ENCODE results near the gene OLIG3.

OLIG3 gene

GRCh38 chr6:137494281-137494987 lies at the start of gene OLIG3:
Gene OLIG3 (minus strand): TSS chr6:137494394. CDS start chr6:137494170, 224 bp downstream.
- no peak for DNase-seq (ENCODE audit: low spot score)

- no peak for DNase-seq (ENCODE audit: low spot score)
Observed at GRCh38 chr6:137543114-137543513, 48.9 kb upstream of the OLIG3 start.

GRCh38 chr6:137542713-137543112 lies 48.5 kb upstream of the OLIG3 start:
- DNase-seq (ENCODE audit: low spot score), result no peak

- DNase-seq (ENCODE audit: low spot score), result no peak
Observed at GRCh38 chr6:137541534-137542063, 47.4 kb upstream of the OLIG3 start.

- no peak for DNase-seq (ENCODE audit: low spot score)
Observed at GRCh38 chr6:137536104-137536773, 42.0 kb upstream of the OLIG3 start.

DNA sequence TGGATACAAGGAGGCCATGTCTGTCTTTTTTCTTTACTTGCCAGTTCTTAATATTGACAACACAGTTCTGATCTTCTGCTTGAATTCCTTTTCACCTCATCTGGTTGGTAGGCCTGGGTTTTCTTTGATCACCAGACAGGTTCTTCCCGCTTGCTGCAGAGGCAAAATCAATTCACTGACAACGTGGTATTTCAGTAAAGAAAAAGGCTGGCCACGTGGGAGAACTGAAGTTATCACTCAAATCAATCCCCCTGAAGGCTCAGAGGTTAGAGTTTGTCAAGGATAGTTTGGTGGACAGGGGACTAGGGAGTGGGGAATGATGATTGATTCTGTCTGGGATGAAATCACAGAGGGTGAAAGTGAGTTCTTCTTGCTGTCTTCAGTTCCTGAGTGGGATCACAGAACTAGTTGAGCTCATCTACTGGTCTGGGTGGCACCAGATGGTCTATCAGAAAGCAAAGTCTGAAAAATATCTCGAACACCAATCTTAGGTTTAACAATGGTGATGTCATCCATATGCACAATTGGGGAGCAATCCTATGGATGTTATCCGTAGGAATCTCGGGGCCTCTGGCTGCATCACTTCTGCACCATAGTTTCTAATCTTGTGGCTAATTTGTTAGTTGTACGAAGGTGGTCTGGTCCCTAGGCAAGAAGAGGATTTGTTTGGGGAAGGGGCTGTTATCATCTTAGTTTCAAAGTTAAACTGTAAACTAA lies 37.3 kb upstream of the OLIG3 start:
- no peak for DNase-seq (ENCODE audit: low spot score)

- DNase-seq (ENCODE audit: low spot score), result no peak
Observed at GRCh38 chr6:137530404-137530803, 36.2 kb upstream of the OLIG3 start.

GRCh38 chr6:137522831-137523230 lies 28.6 kb upstream of the OLIG3 start:
- DNase-seq (ENCODE audit: low spot score), result no peak

DNA sequence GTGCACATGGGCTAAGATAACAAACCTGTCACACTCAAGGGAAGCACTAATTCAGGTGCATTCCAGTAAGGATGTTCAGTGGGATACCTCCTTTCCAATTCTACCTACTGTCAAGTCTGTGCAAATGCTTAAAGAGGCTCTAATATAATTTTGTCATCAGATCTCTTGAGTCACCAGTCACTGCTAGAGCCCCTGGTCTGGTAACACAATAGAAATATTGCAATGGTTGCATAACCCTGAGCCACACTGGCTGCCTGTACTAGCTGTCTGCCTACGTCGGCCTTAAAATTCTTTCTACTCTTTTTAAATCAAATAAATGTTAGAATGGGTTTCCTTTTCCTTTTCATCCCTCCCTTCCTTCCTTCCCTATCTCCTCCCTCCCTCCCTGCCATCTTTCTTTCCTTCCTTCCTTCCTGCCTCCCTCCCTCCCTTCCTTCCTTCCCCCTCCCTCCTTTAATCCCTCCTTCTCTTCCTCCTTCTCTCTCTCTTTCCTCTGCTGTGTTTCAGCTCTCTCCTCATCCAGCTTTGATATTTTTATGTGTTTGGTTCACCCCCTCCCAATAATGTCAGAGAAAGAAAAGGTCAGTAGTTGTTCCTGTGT lies 28.1 kb upstream of the OLIG3 start:
- no peak for DNase-seq (ENCODE audit: low spot score)

- no peak for DNase-seq (ENCODE audit: low spot score)
Observed at GRCh38 chr6:137520520-137520919, 26.3 kb upstream of the OLIG3 start.

DNA sequence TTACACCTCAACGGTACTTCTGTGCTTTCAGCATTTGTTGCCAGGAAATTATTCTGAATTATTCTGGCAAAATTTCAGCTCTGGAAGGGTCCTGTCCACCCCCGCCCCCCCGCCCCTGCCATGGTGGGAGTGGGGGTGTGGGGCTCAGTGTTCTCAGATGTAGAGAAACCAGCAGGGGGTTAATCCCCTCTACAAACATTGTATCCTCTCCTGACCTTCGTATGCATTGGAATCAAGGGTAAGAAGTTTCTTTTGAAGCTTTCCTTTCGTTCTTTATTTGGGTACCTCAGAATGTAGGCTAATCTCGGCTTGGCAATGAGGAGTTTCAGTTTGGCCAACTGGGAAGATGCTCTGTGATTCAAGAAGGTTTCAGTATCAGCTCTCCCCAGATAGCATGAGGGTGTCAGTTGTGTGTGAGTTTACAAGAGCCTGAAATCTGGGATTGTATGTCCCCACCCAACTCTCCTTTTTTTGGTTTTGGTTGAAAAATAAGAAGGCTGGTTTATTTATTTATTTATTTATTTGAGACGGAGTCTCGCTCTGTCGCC lies 25.5 kb upstream of the OLIG3 start:
- DNase-seq (ENCODE audit: low spot score), result no peak

- DNase-seq (ENCODE audit: low spot score), result no peak
Observed at GRCh38 chr6:137518386-137518983, 24.3 kb upstream of the OLIG3 start.

- no peak for DNase-seq (ENCODE audit: low spot score)
Observed at GRCh38 chr6:137514418-137514817, 20.2 kb upstream of the OLIG3 start.

DNA sequence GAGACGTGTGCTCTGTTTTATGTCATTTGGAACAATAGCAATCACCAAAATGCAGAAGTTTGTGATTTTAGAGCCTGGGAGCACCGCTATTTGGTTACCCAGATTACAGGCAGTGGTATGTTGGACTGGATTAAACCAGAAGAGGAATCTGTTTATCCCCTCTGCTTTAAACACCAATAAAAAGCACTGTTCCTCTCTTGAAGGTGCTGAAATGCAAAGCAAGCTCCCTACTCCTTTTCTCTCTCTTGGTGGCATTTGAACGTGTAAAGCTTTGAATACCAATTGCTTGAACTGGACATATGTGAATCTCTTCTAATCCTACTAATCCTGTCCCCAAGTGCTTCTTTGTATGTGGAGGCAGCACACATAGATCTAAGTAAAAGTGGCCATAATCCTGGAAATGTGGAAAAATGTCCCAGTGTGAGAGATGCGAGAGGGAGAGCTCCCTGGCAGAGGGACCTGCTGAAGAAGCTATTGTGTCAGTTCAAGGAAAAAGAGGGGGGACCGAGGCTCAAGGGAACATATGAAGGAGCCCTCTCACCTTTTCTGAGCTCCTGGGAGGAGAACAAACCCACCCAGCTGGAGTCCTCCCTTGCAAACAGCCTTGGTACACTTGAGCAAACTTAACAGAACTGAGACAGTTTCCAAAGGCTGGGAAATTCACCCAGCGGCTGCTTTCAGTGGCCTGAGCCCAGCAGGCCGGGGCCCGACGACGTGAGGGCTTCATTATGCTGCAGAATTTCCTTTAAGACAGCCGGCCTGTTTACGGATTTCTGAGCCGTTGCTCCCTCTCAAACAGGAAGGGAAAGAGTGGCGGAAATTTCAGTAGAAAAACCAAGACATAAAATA lies 18.8 kb upstream of the OLIG3 start:
- DNase-seq (ENCODE audit: low spot score), result no peak

GRCh38 chr6:137510923-137511322 lies 16.7 kb upstream of the OLIG3 start:
- no peak for DNase-seq (ENCODE audit: low spot score)

- DNase-seq (ENCODE audit: low spot score), result no peak
Observed at GRCh38 chr6:137498481-137499190, 4.4 kb upstream of the OLIG3 start.

DNA sequence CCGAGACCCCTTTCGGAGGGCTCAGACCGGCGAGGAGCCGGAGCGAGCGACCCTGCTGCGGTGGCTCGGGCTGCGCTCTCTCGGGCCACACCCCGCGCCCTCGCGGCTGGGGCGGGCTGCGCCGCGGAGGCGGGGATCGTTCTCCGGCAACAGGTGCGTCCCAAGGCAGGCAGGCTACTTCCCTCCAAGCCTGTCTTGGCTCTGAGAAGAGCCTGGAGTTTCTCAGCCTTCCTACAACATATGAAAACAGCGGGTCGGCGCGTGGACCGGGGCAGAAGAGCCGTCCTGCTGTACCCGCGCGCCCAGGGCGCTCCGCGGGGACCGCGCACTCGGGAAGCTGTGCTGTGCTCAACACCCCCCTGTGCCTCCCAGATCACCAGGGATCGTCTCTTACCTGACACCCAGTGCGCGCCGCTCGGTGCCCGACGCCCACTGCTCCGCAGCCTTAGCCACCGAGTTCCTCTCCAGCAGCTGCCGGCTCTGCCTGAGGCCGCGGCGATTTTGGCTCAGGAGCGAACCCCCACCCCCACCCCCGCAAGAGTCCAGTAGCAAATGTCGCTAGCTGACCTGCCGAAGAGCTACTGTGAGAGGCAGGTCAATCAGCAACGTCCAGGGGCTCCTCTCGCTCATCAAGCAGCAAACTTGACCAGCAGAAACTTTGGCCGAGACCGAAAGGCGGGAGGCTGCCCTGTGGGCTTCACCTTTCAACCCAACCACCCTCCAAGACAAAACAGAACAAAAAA lies 3.7 kb upstream of the OLIG3 start:
- no peak for DNase-seq (ENCODE audit: low spot score)

DNA sequence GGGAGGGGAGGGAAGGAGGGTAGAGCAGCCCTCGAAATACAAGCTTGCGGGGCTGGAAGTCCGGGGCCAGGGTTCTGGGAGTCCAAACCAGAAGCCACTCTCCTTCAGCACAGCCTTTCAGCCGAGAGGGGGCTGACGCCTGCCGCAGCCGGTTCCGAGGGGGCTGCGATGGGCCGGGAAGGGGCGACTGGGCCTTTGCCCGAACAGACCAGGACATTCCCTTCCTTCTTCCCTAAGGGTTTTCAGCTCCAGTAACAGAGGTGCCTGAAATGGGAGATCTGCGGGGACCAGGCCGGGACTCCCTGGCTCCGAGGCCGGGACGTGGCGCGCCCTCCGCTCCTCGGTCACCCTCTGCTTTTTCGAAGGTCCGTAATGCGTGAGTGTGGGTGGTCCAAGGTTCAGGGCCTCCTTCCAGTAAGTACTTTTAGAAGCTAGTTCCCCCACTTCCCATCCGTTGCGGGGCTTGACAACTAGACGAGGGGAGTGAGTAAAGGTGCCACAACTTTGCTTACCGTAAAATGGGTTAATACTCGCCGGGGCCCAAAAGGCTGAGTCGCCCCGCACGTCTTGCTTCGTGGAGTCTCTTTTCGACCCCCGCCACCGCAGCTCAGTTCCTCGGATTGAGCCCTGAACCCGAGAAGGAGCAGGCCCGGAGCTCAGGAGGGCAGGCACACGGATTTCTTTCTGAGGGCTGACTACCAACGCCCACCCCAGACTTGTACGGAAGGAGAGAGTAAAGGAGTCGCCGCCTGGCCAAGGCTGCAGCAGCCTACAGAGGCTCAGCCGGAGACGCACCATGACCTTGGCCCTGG lies 2.9 kb upstream of the OLIG3 start:
- no peak for DNase-seq (ENCODE audit: low spot score)

DNA sequence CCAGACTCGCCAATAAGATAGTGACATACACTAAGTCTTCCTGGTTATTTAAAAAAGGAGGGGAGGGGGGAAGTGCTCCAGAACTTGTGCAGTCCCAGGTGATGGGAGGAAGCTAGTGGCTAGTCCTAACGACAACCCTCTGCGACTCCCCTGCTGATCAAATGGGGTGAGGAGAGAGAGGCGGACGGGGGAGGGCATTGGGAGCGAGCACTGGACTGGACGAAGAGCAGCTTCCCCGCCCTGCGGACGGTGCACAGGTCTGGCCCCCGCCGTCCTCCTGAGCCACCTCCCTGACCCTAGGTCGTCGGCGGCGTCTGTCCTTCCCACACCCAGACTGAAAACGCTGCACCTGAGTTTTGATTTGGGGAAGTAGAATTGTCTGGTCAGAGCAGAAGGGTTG lies 2.2 kb upstream of the OLIG3 start:
- DNase-seq (ENCODE audit: low spot score), result no peak
